Measurements from ENCODE around the gene PCSK7.

The PCSK7 gene

DNA sequence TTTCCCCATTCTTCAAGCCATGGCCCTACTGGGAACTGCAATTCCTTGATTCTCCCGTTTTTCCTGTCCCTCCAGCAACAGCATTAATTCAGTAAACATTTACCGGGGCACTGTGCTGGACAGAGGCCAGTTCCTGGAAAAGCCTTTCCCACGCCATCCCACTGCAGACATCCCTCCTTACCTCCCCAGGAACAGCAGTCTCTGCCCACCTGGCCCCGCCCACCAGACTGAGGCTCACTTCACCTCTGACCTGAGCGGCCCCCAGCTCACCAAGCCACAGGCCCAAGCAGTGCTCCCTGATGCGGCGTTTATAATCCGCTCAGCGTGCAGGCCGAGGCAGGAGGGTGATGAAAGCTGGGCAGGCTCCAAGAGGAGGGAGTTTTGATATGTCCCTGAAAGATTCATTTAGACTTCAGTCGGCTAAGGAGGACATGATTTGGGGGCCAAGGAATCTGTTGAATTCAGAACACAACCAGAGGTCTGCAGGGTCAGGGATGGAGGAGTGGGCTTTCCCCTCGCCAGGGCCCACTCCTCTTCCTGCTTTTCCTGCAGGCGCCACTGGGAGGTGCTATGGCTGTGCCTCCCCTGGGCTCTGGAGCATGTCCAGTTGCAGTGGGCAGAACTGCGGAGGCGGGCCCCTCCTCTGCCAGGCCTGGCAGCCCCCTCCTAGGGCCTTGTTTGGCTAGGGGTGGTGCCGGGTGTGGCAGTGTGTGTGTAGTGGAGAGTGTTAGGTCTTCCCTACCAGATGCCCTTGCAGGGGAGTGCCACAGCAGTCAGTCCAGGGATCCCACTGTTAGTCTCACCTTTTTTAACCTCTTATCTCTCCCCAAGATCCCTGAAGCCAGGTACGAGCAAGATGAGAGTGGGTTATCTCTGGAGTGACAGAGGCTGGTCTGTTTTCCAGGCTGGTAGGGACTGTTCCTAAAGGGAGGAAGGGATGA is 34.1 kb downstream of the PCSK7 start:
- Histone ChIP-seq H3K27me3 (replicated peaks; ENCODE audit: insufficient read depth, low read length) (no peaks in the 10 kb centered on the region), H3K4me2 (ENCODE audit: low read depth, low read length) (no peak overlapping the region), H3K9ac (ENCODE audit: low read length) (no peak overlapping the region), H3K9me3 (replicated peaks; ENCODE audit: insufficient read depth, low read length) (no peaks in the 10 kb centered on the region), H3K4me3 (ENCODE audit: low read length) (no peak overlapping the region), H2AFZ (ENCODE audit: low read length) (no peak overlapping the region), H4K20me1 (ENCODE audit: insufficient read depth, low read length) (no peaks in the 10 kb centered on the region), H3K36me3 (replicated peaks; ENCODE audit: insufficient read depth, low read length) (no peaks in the 10 kb centered on the region), H3K27ac (ENCODE audit: low read length) (no peak overlapping the region), H3K79me2 (ENCODE audit: low read length) (no peaks in the 10 kb centered on the region), H3F3A (ENCODE audit: insufficient read depth, low read length) (no peaks in the 10 kb centered on the region), H3K4me1 (ENCODE audit: low read length) (no peaks in the 10 kb centered on the region), H3K9me2 (replicated peaks; ENCODE audit: insufficient read depth, low read length) (no peaks in the 10 kb centered on the region)
- no peak for TF ChIP-seq EZH2 (optimal IDR thresholded peaks at IDR 0.05; ENCODE audit: low read depth, low read length)
- peak; percentile 26 for TF ChIP-seq CTCF (IDR thresholded peaks at IDR 0.05; ENCODE audit: low read length)
- no peak for DNase-seq

DNA sequence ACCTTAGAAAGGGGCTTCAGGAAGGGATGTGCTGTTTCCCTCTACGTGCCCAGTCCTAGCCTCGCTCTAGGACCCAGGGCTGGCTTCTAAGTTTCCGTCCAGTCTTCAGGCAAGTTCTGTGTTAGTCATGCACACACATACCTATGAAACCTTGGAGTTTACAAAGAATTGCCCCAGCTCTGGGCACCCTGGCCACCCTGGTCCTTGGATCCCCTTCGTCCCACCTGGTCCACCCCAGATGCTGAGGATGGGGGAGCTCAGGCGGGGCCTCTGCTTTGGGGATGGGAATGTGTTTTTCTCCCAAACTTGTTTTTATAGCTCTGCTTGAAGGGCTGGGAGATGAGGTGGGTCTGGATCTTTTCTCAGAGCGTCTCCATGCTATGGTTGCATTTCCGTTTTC is 34.9 kb downstream of the PCSK7 start:
- no peaks in the 10 kb centered on the region for H3K27me3 ChIP-seq (replicated peaks; ENCODE audit: insufficient read depth, low read length)
- H3K4me1 ChIP-seq (ENCODE audit: low read length), result no peaks in the 10 kb centered on the region
- DNase-seq, result no peak
- H3K79me2 ChIP-seq (ENCODE audit: low read length), result no peaks in the 10 kb centered on the region
- no peaks in the 10 kb centered on the region for H3K9me3 ChIP-seq (replicated peaks; ENCODE audit: insufficient read depth, low read length)
- TF ChIP-seq CTCF (IDR thresholded peaks at IDR 0.05; ENCODE audit: low read length) (no peak), EZH2 (optimal IDR thresholded peaks at IDR 0.05; ENCODE audit: low read depth, low read length) (no peak)
- H3K9me2 ChIP-seq (replicated peaks; ENCODE audit: insufficient read depth, low read length), result no peaks in the 10 kb centered on the region
- H3K36me3 ChIP-seq (replicated peaks; ENCODE audit: insufficient read depth, low read length), result no peaks in the 10 kb centered on the region
- no peak overlapping the region for H3K4me2 ChIP-seq (ENCODE audit: low read depth, low read length)
- H2AFZ ChIP-seq (ENCODE audit: low read length), result no peak overlapping the region
- no peak overlapping the region for H3K9ac ChIP-seq (ENCODE audit: low read length)
- H3F3A ChIP-seq (ENCODE audit: insufficient read depth, low read length), result no peaks in the 10 kb centered on the region
- H4K20me1 ChIP-seq (ENCODE audit: insufficient read depth, low read length), result no peaks in the 10 kb centered on the region
- H3K27ac ChIP-seq (ENCODE audit: low read length), result no peak overlapping the region
- H3K4me3 ChIP-seq (ENCODE audit: low read length), result no peak overlapping the region

- no peak for DNase-seq
- no peaks in the 10 kb centered on the region for H3K36me3 ChIP-seq (replicated peaks; ENCODE audit: insufficient read depth, low read length)
- H3K9me3 ChIP-seq (replicated peaks; ENCODE audit: insufficient read depth, low read length), result no peaks in the 10 kb centered on the region
Observed at GRCh38 chr11:117195761-117196160, 36.1 kb downstream of the PCSK7 start.

More at GRCh38 chr11:117195761-117196160, 36.1 kb downstream of the PCSK7 start:
- H3K27me3 ChIP-seq (replicated peaks; ENCODE audit: insufficient read depth, low read length), result no peaks in the 10 kb centered on the region
- no peaks in the 10 kb centered on the region for H3F3A ChIP-seq (ENCODE audit: insufficient read depth, low read length)
- H3K4me3 ChIP-seq (ENCODE audit: low read length), result no peak overlapping the region
- no peak overlapping the region for H2AFZ ChIP-seq (ENCODE audit: low read length)
- H3K27ac ChIP-seq (ENCODE audit: low read length), result no peak overlapping the region
- no peaks in the 10 kb centered on the region for H3K4me1 ChIP-seq (ENCODE audit: low read length)
- no peaks in the 10 kb centered on the region for H3K9me2 ChIP-seq (replicated peaks; ENCODE audit: insufficient read depth, low read length)
- H3K79me2 ChIP-seq (ENCODE audit: low read length), result no peaks in the 10 kb centered on the region
- no peaks in the 10 kb centered on the region for H4K20me1 ChIP-seq (ENCODE audit: insufficient read depth, low read length)
- H3K9ac ChIP-seq (ENCODE audit: low read length), result no peak overlapping the region
- no peak for TF ChIP-seq EZH2phosphoT487 (IDR thresholded peaks at IDR 0.05; ENCODE audit: low read length)
- TF ChIP-seq CTCF (IDR thresholded peaks at IDR 0.05; ENCODE audit: low read length), result no peak
- TF ChIP-seq EZH2 (optimal IDR thresholded peaks at IDR 0.05; ENCODE audit: low read depth, low read length), result no peak
- no peak overlapping the region for H3K4me2 ChIP-seq (ENCODE audit: low read depth, low read length)
